ENCODE results near the gene MLXIPL.

MLXIPL gene

DNA sequence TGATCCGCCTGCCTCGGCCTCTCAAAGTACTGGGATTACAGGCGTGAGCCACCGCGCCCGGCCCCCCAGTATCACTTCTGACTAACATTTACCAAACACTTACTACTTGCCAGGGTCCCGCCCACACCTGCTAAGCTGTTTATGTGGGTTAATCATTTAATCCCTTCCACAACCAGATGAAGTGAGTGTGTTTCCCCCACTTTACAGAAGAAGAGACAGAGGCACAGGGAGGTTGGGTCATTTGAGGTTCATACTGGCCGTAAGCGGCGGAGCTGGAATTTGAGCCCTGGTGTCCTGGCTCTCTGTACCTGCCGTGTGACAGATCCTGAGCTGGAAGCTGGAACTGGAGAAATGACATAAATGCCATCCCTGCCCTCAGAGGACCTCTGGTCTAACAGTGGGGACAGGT is 28.2 kb upstream of the MLXIPL start:
- H3K36me3 Mint-ChIP-seq (ENCODE audit: insufficient read depth), result peaks cover 5% of the 10 kb centered on the region
- peaks cover 18% of the 10 kb centered on the region for H3K4me1 Mint-ChIP-seq
- H3K27ac Mint-ChIP-seq (ENCODE audit: low read depth), result no peak overlapping the region
- peaks cover 55% of the 10 kb centered on the region for H3K27me3 Mint-ChIP-seq
- no peaks in the 10 kb centered on the region for H3K9me3 Mint-ChIP-seq
- no peak overlapping the region for H3K4me3 Mint-ChIP-seq
- ATAC-seq (replicated peaks; ENCODE audit: extremely low read depth, poor library complexity, severe bottlenecking), result no peak
- no peak for DNase-seq (ENCODE audit: low spot score in 2 of 2)

DNA sequence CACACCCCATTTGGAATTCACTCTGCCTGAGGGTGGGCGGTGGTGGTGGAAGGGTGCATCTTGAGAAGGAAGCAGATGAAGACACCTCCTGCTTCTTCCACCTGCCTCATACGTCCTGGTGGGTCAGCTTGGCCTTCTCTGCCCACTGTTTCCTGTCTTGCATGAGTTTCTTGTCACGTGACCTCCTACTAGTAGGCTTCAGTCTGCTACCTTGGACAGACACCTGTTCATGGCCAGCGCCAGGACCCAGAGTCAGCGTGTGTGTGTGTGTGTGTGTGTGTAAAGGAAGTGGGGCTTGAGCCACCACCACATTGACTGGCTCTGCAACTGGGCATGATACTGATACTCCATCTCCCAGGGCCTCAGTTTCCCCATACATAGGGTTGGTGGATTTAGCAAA is 26.2 kb upstream of the MLXIPL start:
- DNase-seq (ENCODE audit: low spot score in 2 of 2), result no peak
- peaks cover 18% of the 10 kb centered on the region for H3K4me1 Mint-ChIP-seq
- peaks cover 76% of the 10 kb centered on the region for H3K27me3 Mint-ChIP-seq
- no peak overlapping the region for H3K4me3 Mint-ChIP-seq
- no peak for ATAC-seq (replicated peaks; ENCODE audit: extremely low read depth, poor library complexity, severe bottlenecking)
- H3K36me3 Mint-ChIP-seq (ENCODE audit: insufficient read depth), result peaks cover 5% of the 10 kb centered on the region
- no peak overlapping the region for H3K27ac Mint-ChIP-seq (ENCODE audit: low read depth)
- H3K9me3 Mint-ChIP-seq, result no peaks in the 10 kb centered on the region

DNA sequence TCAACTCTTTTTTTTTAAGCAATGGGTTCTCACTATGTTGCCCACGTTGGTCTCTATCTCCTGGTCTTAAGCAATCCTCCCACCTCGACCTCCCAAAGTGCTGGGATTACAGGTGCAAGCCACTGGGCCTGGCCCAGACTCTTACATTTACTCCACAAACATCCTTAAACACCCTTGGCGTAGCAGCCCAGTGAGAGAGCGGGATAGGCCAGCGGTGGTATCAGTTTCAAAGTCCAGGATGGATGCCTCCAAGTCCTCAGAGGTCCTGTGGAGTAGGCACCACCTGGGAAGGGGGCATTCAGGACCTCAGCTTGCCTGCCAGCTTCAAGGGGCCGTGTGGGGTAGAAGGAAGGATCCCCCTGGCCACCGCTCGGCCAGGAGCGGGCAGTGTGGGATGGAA is 25.3 kb upstream of the MLXIPL start:
- DNase-seq (ENCODE audit: low spot score in 2 of 2) (no peak), ATAC-seq (replicated peaks; ENCODE audit: extremely low read depth, poor library complexity, severe bottlenecking) (no peak)
- H3K27ac Mint-ChIP-seq (ENCODE audit: low read depth), result no peak overlapping the region
- H3K27me3 Mint-ChIP-seq, result peaks cover 85% of the 10 kb centered on the region
- H3K36me3 Mint-ChIP-seq (ENCODE audit: insufficient read depth), result peaks cover 5% of the 10 kb centered on the region
- H3K4me3 Mint-ChIP-seq, result peak overlapping the region; percentile 70
- H3K9me3 Mint-ChIP-seq, result no peaks in the 10 kb centered on the region
- peaks cover 18% of the 10 kb centered on the region for H3K4me1 Mint-ChIP-seq

DNA sequence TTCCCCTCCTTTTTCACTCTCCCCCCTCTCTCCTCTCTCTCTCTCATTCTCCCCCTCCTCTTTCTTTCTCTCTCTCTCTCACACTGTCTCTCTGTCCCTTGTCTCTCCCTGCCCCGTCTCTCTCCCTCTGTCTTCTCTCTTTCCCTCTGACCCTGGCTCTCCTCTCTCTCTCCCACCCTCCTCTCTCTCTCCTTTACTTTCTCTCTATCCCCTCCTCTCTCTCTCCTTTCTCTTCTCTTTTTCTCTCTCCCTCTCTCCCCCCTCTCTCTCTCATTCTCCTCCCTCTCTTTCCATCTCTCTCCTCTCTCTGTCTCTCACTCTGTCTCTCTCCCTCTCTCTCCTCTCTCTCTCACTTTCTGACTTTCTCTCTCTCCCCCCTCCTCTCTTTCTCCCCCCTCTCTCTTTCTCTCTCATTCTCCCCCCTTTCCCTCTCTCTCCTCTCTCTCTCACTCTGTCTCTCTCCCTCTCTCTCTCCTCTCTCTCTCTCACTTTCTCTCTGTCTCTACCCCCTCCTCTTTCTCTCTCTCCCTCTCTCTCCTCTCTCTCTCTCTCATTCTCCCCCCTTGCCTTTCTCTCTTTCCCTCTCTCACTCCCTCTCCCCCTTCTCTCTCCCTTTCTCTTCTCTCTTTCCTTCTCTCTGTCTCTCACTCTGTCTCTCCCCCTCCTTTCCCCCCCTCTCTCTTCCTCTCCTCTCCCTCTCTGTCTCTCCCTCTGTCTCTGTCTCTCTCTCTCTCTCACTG is 24.4 kb upstream of the MLXIPL start:
- peak overlapping the region; percentile 50 for H3K27ac Mint-ChIP-seq (ENCODE audit: low read depth)
- ATAC-seq (replicated peaks; ENCODE audit: extremely low read depth, poor library complexity, severe bottlenecking) (no peak), DNase-seq (ENCODE audit: low spot score in 2 of 2) (no peak)
- peaks cover 5% of the 10 kb centered on the region for H3K36me3 Mint-ChIP-seq (ENCODE audit: insufficient read depth)
- H3K4me1 Mint-ChIP-seq, result peaks cover 18% of the 10 kb centered on the region
- peak overlapping the region; percentile 70 for H3K4me3 Mint-ChIP-seq
- no peaks in the 10 kb centered on the region for H3K9me3 Mint-ChIP-seq
- peaks cover 89% of the 10 kb centered on the region for H3K27me3 Mint-ChIP-seq

DNA sequence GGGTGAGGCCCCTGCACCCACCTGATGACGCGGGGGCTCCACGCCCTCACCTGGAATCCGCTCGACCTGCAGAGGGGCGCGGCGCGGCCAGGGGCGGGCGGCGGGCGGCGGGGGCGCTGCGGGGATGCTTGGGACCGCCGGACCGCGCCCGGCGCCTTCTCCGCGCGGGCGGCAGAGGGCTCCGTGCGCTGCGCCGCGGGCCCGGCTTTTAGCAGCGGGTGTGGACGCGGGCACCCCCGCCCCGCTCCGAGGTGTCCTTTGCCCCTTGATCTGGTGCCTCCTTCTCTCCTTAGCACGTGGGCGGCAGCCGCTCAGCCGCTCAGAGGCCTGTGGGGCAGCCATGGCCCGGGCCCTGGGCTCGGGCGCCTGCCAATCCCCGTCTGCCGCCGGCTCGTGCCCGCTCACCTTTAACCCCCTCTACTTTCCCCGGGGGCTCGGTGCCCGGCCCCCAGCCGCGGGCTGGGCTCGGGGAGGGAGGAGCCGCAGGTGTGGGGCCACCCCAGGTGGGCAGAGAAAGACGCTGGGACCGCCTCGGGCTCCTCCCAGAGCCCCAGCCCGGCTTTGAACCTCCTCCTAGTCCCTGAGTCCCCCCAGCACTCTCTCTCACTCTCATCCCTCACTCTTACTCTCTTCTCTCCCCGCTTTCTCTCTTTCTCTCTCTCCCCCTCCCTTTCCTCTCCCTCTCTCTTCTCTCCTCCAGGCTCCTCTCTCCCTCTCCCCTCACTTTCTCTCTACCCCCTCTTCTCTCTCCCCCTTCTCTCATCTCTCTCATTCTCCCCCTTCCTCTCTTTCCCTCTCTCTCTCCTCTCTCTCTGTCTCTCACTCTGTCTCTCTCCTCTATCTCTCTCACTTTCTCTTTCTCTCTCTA is 23.6 kb upstream of the MLXIPL start:
- Mint-ChIP-seq H3K4me1 (peaks cover 18% of the 10 kb centered on the region), H3K9me3 (no peaks in the 10 kb centered on the region), H3K27me3 (peaks cover 85% of the 10 kb centered on the region), H3K36me3 (ENCODE audit: insufficient read depth) (peaks cover 5% of the 10 kb centered on the region), H3K4me3 (peak overlapping the region; percentile 70), H3K27ac (ENCODE audit: low read depth) (peak overlapping the region; percentile 50)
- ATAC-seq (replicated peaks; ENCODE audit: extremely low read depth, poor library complexity, severe bottlenecking) (peak; percentile 78), DNase-seq (ENCODE audit: low spot score in 2 of 2) (no peak)

DNA sequence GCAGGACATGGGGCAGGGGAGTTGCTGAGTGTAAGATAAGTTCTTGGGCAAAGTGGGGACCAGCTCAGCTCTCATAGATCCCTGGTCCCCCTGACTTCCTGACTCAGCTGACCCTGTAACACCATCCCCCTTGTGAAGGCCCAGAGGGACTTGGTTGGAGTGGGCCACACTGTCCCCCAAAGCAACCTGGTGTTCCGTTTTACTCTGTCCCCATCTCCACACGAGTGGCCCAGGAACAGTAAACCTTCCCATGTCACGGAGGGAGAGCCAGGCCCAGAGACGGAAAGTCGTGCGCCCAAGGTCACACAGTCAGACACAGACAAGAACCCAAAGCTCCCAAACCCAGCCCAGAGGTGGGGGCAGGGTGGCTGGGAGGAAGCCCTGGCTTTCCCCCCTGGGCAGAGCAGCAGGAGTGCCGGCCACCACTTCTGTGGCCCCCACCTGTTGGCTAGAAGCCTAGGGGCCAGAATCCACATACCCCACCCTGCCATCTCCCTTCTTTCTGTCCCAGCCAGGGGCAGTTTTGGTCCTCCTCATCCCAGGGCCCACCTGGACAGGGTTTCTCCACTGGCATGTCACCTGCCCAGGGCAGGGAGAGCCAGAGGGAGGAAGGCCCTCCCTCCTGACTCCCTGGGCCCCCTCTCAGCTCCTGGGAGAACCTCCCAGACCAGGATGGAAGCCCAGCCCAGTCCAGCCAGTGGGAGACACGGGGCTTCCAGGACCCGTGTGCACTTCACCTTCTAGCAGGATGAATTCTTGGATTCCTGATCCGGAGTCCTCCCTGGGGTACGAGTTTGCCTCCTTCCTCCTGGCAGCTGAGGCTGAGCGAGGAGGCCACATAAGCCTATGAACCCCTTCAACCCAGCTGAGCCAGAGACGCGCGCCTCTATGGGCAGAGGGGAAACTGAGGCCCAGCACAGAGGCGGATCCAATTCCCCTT is 22.7 kb upstream of the MLXIPL start:
- no peak for ATAC-seq (replicated peaks; ENCODE audit: extremely low read depth, poor library complexity, severe bottlenecking)
- Mint-ChIP-seq H3K36me3 (ENCODE audit: insufficient read depth) (peaks cover 5% of the 10 kb centered on the region), H3K9me3 (no peaks in the 10 kb centered on the region), H3K4me1 (peaks cover 18% of the 10 kb centered on the region), H3K27ac (ENCODE audit: low read depth) (no peak overlapping the region), H3K27me3 (peaks cover 77% of the 10 kb centered on the region), H3K4me3 (no peak overlapping the region)
- DNase-seq (ENCODE audit: low spot score in 2 of 2), result no peak

DNA sequence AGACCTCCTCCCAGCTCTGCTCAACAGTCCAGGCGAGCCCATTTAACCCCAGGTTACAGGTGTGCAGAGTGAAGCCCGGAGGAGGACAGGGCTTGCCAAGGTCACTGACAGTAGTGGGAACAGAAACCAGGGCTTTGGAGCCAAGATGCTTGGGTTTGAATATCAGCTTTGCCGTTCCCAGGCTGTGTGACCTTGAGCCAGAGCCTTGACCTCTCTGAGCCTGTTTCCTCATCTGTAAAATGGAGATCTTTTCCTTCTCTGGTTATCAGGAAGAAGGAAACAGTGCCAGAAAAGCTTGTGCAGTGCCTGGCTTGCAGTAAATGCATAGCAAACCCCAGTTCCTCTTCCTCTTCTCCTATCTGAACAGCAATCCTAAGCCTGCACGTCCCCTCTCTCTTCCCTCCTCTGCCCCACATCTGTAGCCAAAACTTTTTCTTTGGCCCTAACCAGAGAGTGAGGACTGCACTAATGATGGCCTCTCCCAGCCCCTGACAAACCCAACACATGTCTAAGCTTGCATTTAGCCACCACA is 21.4 kb upstream of the MLXIPL start:
- ATAC-seq (replicated peaks; ENCODE audit: extremely low read depth, poor library complexity, severe bottlenecking), result no peak
- Mint-ChIP-seq H3K36me3 (ENCODE audit: insufficient read depth) (peaks cover 5% of the 10 kb centered on the region), H3K9me3 (no peaks in the 10 kb centered on the region), H3K4me3 (no peak overlapping the region), H3K27me3 (peaks cover 65% of the 10 kb centered on the region), H3K27ac (ENCODE audit: low read depth) (no peak overlapping the region), H3K4me1 (peaks cover 18% of the 10 kb centered on the region)
- DNase-seq (ENCODE audit: low spot score in 2 of 2), result no peak

DNA sequence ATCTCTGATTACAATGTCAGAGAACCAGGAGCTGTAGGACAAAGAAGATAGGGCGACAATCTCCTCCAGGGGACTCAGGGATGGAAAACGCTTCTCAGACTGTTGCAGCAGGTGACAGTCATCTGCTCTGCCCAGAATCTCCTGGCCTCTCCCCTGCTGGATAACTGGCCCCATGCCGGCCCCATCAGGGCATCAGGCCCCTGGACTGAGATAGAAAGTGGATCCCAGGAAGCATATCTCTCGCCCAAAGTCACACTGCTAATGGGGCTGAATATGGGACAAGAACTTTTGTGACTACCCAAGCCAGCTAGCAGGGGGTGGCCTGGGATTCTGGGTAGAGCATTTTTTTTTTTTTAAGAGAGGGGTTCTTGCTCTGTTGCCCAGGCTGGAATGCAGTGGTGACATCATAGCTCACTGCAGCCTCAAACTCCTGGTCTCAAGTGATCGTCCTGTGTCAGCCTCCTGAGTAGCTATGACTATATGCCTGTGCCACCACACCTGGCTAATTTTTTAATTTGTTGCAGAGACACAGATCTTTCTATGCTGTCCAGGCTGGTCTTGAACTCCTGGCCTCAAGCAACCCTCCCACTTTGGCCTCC is 20.5 kb upstream of the MLXIPL start:
- Mint-ChIP-seq H3K4me3 (no peak overlapping the region), H3K9me3 (no peaks in the 10 kb centered on the region), H3K27me3 (peaks cover 56% of the 10 kb centered on the region), H3K36me3 (ENCODE audit: insufficient read depth) (peaks cover 5% of the 10 kb centered on the region), H3K4me1 (peaks cover 18% of the 10 kb centered on the region), H3K27ac (ENCODE audit: low read depth) (no peak overlapping the region)
- no peak for ATAC-seq (replicated peaks; ENCODE audit: extremely low read depth, poor library complexity, severe bottlenecking)
- DNase-seq (ENCODE audit: low spot score in 2 of 2), result no peak

DNA sequence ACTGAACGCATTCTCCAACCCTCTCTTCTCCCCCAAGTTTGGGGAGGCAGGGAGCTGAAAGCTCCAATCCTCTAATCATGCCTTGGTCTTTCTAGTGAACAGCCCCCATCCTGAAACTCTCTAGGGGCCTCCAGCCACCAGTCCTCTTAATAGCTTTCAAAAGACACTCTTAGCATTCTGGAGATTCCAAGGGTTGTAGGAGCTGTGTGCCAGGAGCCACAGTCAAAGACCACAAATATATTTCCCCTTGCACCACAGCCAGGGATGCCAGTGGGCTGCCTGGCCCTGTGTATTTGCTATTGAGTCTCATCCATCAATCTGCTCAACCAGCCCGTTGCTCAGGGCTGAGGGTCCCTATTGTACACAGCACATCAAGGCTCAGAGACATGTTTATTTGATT is 18.5 kb upstream of the MLXIPL start:
- Mint-ChIP-seq H3K9me3 (no peaks in the 10 kb centered on the region), H3K4me3 (no peak overlapping the region), H3K27ac (ENCODE audit: low read depth) (no peak overlapping the region), H3K4me1 (no peaks in the 10 kb centered on the region), H3K27me3 (peaks cover 37% of the 10 kb centered on the region), H3K36me3 (ENCODE audit: insufficient read depth) (no peaks in the 10 kb centered on the region)
- ATAC-seq (replicated peaks; ENCODE audit: extremely low read depth, poor library complexity, severe bottlenecking) (no peak), DNase-seq (ENCODE audit: low spot score in 2 of 2) (no peak)

DNA sequence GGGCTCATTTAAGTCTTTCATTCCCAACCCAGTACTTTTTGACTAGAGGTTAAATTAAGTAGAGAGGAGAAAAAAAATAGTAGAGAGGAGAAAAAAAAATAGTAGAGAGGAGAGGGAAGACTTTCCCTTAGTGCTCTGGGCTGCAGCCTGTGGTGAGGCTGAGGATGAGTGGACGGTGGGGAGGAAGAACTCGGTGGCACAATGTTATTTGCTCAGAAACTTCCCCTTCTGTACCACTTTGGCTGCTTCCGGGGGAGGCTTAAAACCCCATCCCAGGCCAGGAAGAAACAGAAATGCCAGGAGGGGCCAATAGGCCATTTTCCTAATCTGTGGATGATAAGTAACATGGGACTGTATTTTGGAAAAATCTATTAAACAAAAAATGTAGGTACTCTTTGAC is 14.6 kb upstream of the MLXIPL start:
- H3K27ac Mint-ChIP-seq (ENCODE audit: low read depth), result no peak overlapping the region
- H3K4me3 Mint-ChIP-seq, result no peak overlapping the region
- no peaks in the 10 kb centered on the region for H3K9me3 Mint-ChIP-seq
- DNase-seq (ENCODE audit: low spot score in 2 of 2) (no peak), ATAC-seq (replicated peaks; ENCODE audit: extremely low read depth, poor library complexity, severe bottlenecking) (no peak)
- no peaks in the 10 kb centered on the region for H3K36me3 Mint-ChIP-seq (ENCODE audit: insufficient read depth)
- no peaks in the 10 kb centered on the region for H3K4me1 Mint-ChIP-seq
- peaks cover 20% of the 10 kb centered on the region for H3K27me3 Mint-ChIP-seq

DNA sequence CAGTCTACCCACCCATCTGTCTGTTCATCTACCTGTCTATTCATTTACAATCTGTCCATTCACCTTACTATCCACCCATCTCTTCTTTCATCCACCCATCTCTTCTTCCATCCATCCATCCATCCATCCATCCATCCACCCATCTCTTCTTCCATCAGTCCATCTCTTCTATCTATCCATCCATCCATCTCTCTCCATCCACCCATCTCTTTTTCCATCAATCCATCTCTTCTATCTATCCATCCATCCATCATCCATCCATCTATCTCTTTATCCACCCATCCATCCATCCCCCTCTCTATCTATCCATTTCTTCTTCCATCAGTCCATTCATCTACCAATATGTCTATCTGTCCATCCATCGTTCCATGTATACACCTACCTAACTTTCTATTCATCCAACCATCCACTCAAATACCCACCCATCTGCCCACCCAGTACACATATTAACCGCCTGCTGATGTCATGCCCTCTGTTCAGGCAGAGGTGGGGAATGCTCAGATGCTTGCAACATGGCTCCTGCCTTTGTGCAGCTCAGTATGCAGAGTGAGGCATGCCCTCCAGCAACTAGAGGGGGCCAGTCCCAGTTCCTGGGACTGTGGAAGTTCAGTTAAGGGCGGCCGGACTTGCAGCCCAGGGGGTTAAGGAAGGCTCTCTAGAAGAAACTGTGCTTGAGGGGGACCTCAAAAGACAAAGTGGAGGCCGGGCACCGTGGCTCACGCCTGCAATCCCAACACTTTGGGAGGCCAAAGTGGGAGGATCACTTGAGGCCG is 11.3 kb upstream of the MLXIPL start:
- Mint-ChIP-seq H3K9me3 (no peaks in the 10 kb centered on the region), H3K27me3 (peaks cover 41% of the 10 kb centered on the region), H3K4me3 (no peak overlapping the region), H3K4me1 (no peaks in the 10 kb centered on the region), H3K36me3 (ENCODE audit: insufficient read depth) (no peaks in the 10 kb centered on the region), H3K27ac (ENCODE audit: low read depth) (no peak overlapping the region)
- ATAC-seq (replicated peaks; ENCODE audit: extremely low read depth, poor library complexity, severe bottlenecking), result no peak
- no peak for DNase-seq (ENCODE audit: low spot score in 2 of 2)
